Measurements from ENCODE around the gene REEP3.
A peak's percentile ranks its signal among the peaks of the same experiment; 100 is the strongest.

The REEP3 gene

GRCh38 chr10:63591600-63592379 lies 70.6 kb downstream of the REEP3 start:
- DNase-seq = no peak

- no peak for DNase-seq
Observed at GRCh38 chr10:63593576-63593975, 72.4 kb downstream of the REEP3 start.

GRCh38 chr10:63595072-63595471 lies 73.9 kb downstream of the REEP3 start:
- DNase-seq = peak; percentile 11

- peak; percentile 6 for DNase-seq
Observed at GRCh38 chr10:63596924-63597323, 75.7 kb downstream of the REEP3 start.

- DNase-seq = no peak
Observed at GRCh38 chr10:63600540-63600939, 79.3 kb downstream of the REEP3 start.

- DNase-seq = no peak
Observed at GRCh38 chr10:63603709-63604445, 82.7 kb downstream of the REEP3 start.

GRCh38 chr10:63605197-63605967 lies 84.2 kb downstream of the REEP3 start:
- no peak for DNase-seq

- no peak for DNase-seq
Observed at GRCh38 chr10:63608511-63608910, 87.3 kb downstream of the REEP3 start.

- no peak for DNase-seq
Observed at GRCh38 chr10:63611078-63611477, 89.9 kb downstream of the REEP3 start.

- no peak for DNase-seq
Observed at GRCh38 chr10:63614371-63614891, 93.2 kb downstream of the REEP3 start.

- DNase-seq = no peak
Observed at GRCh38 chr10:63618552-63618951, 97.4 kb downstream of the REEP3 start.

- no peak for DNase-seq
Observed at GRCh38 chr10:63619426-63619825, 98.2 kb downstream of the REEP3 start.

- no peak for DNase-seq
Observed at GRCh38 chr10:63622097-63622496, 100.9 kb downstream of the REEP3 start.

GRCh38 chr10:63624701-63625100 lies 103.5 kb downstream of the REEP3 start:
- DNase-seq = no peak

- no peak for DNase-seq
Observed at GRCh38 chr10:63627396-63627795, 106.2 kb downstream of the REEP3 start.

GRCh38 chr10:63627881-63628296 lies 106.7 kb downstream of the REEP3 start:
- no peak for DNase-seq

- DNase-seq = peak; percentile 91
Observed at GRCh38 chr10:63628526-63629362, 107.5 kb downstream of the REEP3 start.

- peak; percentile 84 for DNase-seq
Observed at GRCh38 chr10:63629363-63630084, 108.3 kb downstream of the REEP3 start.

- DNase-seq = peak; percentile 65
Observed at GRCh38 chr10:63630085-63630930, 109.1 kb downstream of the REEP3 start.

GRCh38 chr10:63630931-63631680 lies 109.9 kb downstream of the REEP3 start:
- no peak for DNase-seq

Measured in inflammatory macrophage treated with lipopolysaccharide for 4 hours (primary cell).